ENCODE measurements around the gene KHDC3L. TPM values are rescaled to one million over a fixed set of nuclear protein-coding genes. Genes with fewer than 3 reads are reported as not detected.

Gene KHDC3L
- total and polyA plus RNA-seq, 2 of the 4 experiments (the other 2 are of a cell fraction) = not detected

DNA sequence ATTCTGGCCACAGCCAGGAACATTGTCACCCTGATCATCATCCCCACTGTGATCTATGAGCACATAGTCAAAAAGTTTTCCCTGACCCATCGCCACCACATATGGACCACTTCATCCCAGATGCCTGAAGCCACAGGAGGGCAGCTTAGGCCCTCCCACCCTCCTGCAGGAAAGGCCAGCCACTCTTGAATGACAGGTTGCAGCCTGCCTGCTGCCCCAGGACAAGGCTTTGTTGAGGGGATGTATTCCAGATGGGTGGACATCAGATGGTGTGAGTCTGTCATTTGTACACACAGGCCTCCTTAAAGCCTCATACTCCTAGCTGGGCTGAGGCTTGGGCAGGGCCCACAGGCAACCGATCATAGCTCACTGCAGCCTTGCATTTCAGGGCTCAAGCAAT lies 39.1 kb upstream of the KHDC3L start:
- Histone ChIP-seq H3K27me3 (ENCODE audit: control insufficient read depth, insufficient read depth, low read length) (no peaks in the 10 kb centered on the region), H3K9ac (ENCODE audit: low read depth, low read length) (no peak overlapping the region), H2AFZ (replicated peaks; ENCODE audit: low read length, poor library complexity) (no peak overlapping the region), H4K5ac (ENCODE audit: low read depth, low read length) (no peak overlapping the region), H3K4me3 (ENCODE audit: insufficient read depth, low read depth, low read length) (no peak overlapping the region), H3K4me2 (ENCODE audit: low read depth, low read length) (no peak overlapping the region), H3K27ac (ENCODE audit: insufficient read depth, low read length) (no peak overlapping the region), H3K56ac (ENCODE audit: extremely low read depth, insufficient read depth, low read length) (no peak overlapping the region), H3K36me3 (ENCODE audit: control insufficient read depth, insufficient read depth, low read length) (no peaks in the 10 kb centered on the region), H2BK15ac (ENCODE audit: low read depth, low read length) (no peak overlapping the region), H3K23ac (ENCODE audit: low read depth, low read length) (no peak overlapping the region), H2AK5ac (ENCODE audit: low read depth, low read length) (no peak overlapping the region), H2BK5ac (ENCODE audit: low read depth, low read length, poor library complexity, severe bottlenecking) (no peak overlapping the region), H3K4ac (ENCODE audit: low read depth, low read length) (no peak overlapping the region), H4K8ac (ENCODE audit: low read depth in 2 of 2, low read length in 2 of 2) (no peak overlapping the region), H4K91ac (ENCODE audit: insufficient read depth, low read depth, low read length) (no peak overlapping the region), H2AK9ac (replicated peaks; ENCODE audit: low read depth, low read length, poor library complexity) (no peak overlapping the region), H3K9me3 (ENCODE audit: control insufficient read depth, insufficient read depth, low read length) (peaks cover 3% of the 10 kb centered on the region; the same call in 1 of the 2 replicates), H3K14ac (replicated peaks; ENCODE audit: low read depth, low read length) (no peak overlapping the region), H2BK120ac (ENCODE audit: low read depth, low read length) (no peak overlapping the region), H3K18ac (ENCODE audit: low read depth, low read length) (no peak overlapping the region), H3K79me1 (ENCODE audit: low read depth in 1 of 2, low read length in 2 of 2) (no peaks in the 10 kb centered on the region), H3K9me1 (ENCODE audit: insufficient read depth, low read length) (no peaks in the 10 kb centered on the region; the same call in 1 of the 2 replicates), H4K20me1 (ENCODE audit: insufficient read depth, low read length) (no peaks in the 10 kb centered on the region), H2BK20ac (ENCODE audit: low read depth, low read length) (no peak overlapping the region), H3K4me1 (ENCODE audit: control insufficient read depth, insufficient read depth, low read length) (no peaks in the 10 kb centered on the region)
- BruUV-seq (replicated peaks) = no TSS peak
- DNase-seq = no peak
- no peak for TF ChIP-seq RCOR1 (IDR thresholded peaks at IDR 0.05; ENCODE audit: insufficient replicate concordance, low read length)
- TF ChIP-seq RFX5 (IDR thresholded peaks at IDR 0.05; ENCODE audit: low read depth, low read length) = no peak
- no peak for TF ChIP-seq RAD21 (IDR thresholded peaks at IDR 0.05; ENCODE audit: low read length)
- no peak for TF ChIP-seq CHD1 (IDR thresholded peaks at IDR 0.05; ENCODE audit: low read depth, low read length)
- no peak for TF ChIP-seq POLR2A (IDR thresholded peaks at IDR 0.05; ENCODE audit: low read depth, low read length)
- TF ChIP-seq FOS (IDR thresholded peaks at IDR 0.05; ENCODE audit: low read depth, low read length) = no peak
- no peak for TF ChIP-seq BHLHE40 (IDR thresholded peaks at IDR 0.05; ENCODE audit: low read depth, low read length)
- no peak for TF ChIP-seq MAZ (IDR thresholded peaks at IDR 0.05; ENCODE audit: borderline replicate concordance, low read depth, low read length)
- TF ChIP-seq, protein P1, sequence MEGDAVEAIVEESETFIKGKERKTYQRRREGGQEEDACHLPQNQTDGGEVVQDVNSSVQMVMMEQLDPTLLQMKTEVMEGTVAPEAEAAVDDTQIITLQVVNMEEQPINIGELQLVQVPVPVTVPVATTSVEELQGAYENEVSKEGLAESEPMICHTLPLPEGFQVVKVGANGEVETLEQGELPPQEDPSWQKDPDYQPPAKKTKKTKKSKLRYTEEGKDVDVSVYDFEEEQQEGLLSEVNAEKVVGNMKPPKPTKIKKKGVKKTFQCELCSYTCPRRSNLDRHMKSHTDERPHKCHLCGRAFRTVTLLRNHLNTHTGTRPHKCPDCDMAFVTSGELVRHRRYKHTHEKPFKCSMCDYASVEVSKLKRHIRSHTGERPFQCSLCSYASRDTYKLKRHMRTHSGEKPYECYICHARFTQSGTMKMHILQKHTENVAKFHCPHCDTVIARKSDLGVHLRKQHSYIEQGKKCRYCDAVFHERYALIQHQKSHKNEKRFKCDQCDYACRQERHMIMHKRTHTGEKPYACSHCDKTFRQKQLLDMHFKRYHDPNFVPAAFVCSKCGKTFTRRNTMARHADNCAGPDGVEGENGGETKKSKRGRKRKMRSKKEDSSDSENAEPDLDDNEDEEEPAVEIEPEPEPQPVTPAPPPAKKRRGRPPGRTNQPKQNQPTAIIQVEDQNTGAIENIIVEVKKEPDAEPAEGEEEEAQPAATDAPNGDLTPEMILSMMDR (conservative IDR thresholded peaks at IDR 0.05; ENCODE audit: low read depth, low read length) = no peak
- TF ChIP-seq, protein P2, sequence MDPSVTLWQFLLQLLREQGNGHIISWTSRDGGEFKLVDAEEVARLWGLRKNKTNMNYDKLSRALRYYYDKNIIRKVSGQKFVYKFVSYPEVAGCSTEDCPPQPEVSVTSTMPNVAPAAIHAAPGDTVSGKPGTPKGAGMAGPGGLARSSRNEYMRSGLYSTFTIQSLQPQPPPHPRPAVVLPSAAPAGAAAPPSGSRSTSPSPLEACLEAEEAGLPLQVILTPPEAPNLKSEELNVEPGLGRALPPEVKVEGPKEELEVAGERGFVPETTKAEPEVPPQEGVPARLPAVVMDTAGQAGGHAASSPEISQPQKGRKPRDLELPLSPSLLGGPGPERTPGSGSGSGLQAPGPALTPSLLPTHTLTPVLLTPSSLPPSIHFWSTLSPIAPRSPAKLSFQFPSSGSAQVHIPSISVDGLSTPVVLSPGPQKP (IDR thresholded peaks at IDR 0.05; ENCODE audit: borderline replicate concordance, low read depth, low read length) = no peak
- TF ChIP-seq SMC3 (IDR thresholded peaks at IDR 0.05; ENCODE audit: low read depth, low read length) = no peak
- TF ChIP-seq MAFK (IDR thresholded peaks at IDR 0.05; ENCODE audit: low read depth, low read length) = no peak
- TF ChIP-seq NFE2L2 (IDR thresholded peaks at IDR 0.05; ENCODE audit: low read depth, low read length) = no peak
- TF ChIP-seq, protein P3, sequence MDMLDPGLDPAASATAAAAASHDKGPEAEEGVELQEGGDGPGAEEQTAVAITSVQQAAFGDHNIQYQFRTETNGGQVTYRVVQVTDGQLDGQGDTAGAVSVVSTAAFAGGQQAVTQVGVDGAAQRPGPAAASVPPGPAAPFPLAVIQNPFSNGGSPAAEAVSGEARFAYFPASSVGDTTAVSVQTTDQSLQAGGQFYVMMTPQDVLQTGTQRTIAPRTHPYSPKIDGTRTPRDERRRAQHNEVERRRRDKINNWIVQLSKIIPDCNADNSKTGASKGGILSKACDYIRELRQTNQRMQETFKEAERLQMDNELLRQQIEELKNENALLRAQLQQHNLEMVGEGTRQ (IDR thresholded peaks at IDR 0.05; ENCODE audit: low read depth, low read length) = no peak
- WGBS, 2 experiments (ENCODE audit: extremely low coverage in 2 of 2, insufficient read length in 1 of 2) = no CpG with 5 or more reads among the region's 2 CpGs
- in situ Hi-C loops (cut with MboI; ENCODE audit: low sequenced_read_pairs) (no loop called here), intact Hi-C loops (cut with micrococcal nuclease) (no loop called here), dilution Hi-C loops (cut with HindIII; ENCODE audit: low sequenced_read_pairs, unreplicated experiment) (no loop called here)
- ChIA-PET CTCF (interaction anchor here (0.6 kb wide), 1 partner anchor 28 kb away, joined by 4 read pairs; no protein-coding TSS in a partner anchor), POLR2A (ENCODE audit: unreplicated experiment) (no interaction called here)
- ATAC-seq (ENCODE audit: low read depth) = no peak
